ENCODE data around the gene CLASRP.
A peak's percentile ranks its signal among the peaks of the same experiment; 100 is the strongest.

Gene CLASRP

GRCh38 chr19:45063851-45064801 lies 25.3 kb downstream of the CLASRP start:
- no peak for DNase-seq

DNA sequence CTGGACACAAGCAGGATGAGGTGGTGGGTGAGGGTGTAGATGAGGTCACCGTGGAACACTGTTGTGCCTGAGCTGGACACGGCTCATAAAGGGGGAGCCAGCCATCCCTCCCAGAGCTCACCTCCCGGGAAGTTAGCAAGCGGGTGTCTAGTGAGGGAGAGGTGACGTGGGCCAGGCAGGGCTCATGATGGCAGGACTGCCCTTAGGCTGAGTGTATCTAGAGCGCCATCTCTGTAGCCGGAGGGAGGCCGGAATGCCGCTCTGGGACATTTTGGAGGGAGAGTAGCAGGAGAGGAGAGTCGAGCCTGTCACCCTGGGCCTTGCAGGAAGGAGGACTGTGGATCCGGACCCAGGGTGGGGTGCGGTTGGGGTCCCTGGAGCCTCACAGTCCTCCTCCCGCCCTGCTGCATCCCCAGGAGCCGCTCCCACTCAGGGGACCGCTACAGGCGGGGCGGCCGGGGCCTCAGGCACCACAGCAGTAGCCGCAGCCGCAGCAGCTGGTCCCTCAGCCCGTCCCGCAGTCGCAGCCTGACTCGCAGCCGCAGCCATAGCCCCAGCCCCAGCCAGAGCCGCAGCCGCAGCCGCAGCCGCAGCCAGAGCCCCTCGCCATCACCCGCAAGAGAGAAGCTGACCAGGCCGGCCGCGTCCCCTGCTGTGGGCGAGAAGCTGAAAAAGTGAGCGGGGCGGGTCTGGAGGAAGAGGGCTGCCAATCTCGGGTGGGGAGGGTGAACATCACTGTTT lies 28.2 kb downstream of the CLASRP start:
- DNase-seq: no peak

DNA sequence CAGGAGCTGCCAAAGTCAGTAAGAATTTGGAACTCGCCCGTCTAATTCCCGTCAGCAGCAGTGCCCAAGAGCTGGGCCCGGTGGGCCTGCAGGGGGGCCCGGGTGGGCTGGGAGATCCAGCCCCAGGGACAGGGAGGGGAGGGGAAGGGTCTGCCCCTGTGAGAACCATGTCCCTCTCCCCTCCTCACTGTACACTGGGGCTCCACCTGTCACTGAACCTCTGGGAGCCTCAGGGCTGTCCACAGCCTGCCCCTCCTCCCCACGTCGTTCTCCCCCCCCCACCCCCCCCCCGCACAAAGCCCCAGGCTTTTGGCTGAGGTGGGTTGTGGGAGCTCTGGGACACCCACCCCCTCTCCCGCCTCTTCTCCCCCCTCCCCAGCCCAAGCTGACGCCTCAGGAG lies 29.2 kb downstream of the CLASRP start:
- no peak for DNase-seq

DNA sequence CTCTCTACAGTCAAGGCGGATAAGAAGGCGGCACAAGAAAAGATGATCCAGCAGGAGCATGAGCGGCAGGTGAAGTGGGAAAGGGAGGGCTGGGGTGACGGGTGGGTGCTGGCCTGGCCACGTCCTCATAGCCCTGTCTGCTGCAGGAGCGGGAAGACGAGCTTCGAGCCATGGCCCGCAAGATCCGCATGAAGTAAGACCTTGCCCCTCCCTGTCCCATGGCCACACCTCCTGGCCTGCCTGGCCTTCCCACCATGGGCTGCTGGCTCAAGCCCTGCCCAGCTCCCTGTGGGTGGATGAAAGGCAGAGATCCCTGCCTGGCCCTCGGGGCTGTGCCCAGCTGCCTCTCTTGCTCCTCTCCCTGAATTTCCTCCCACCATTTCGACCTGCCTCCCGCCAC lies 30.2 kb downstream of the CLASRP start:
- peak; percentile 39 for DNase-seq

DNA sequence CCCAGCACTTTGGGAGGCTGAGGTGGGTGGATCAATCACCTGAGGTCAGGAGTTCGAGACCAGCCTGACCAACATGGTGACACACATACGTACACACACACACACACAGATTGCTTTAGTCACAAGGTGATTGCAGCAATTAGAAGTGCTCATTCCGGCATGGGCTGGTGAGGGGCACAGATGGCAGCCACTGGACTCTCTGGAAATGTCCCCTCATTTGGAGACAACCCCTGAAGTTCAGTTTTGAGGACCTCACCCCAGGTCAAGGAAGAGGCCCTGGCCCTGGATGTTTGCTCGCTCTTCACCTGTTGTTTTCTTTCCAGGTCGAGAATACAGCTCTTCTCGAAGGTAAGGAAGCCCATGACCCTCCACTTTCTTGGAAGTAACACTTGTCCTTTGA lies 31.4 kb downstream of the CLASRP start:
- DNase-seq: no peak

DNA sequence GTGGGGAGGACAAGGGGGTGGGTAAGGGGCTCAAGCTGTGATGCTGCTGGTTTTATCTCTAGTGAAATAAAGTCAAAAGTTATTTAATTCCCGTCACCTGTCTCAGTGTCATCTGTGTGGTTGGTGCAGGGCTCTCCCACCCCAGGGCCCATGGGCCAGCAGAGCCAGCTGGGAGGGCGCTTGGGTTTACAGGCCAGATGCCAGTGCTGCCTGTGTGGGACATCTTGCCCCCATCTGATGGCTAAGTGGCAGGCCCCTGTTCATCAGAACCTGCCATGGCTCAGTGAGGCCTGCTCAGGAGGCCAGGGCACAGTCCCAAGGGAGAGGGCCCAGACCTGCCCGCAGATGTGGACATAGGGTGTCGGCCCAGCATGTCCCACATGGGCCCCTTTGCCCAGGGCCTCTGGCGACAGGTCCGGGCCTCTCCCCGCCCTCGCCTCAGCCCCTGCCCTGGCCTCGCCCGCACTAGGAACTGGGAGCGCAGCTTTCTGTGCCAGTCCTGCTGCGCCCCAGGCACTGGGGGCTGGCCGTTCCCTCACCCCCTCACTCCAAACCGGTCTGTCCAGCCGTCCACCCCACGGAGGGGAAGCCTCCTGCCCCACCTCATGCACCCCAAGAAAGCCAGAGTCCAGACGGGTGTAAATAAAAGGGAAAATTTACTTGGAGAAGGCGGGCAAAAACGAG lies 32.2 kb downstream of the CLASRP start:
- no peak for DNase-seq

DNA sequence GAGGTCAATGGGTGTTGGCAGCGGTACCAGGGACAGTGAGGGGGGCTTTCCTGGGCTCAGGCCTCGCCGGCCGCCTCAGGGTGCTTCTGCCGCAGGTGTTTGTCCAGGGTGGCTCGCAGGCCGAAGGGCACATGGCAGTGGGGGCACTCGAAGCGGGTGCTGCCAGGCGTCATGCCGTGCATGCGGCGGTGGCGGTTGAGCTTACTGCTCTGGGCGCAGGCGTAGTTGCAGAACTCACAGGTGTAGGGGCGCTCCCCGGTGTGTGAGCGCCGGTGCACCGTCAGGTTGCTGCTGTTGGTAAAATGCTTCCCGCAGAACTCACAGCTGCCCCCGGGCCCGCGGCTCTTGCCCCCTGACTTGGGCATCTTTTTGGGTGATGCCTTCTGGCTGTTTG lies 32.7 kb downstream of the CLASRP start:
- no peak for DNase-seq

- DNase-seq: no peak
Observed at GRCh38 chr19:45071969-45072790, 33.3 kb downstream of the CLASRP start.

GRCh38 chr19:45074744-45075300 lies 36.0 kb downstream of the CLASRP start:
- DNase-seq: peak; percentile 47

- DNase-seq: peak; percentile 78
Observed at GRCh38 chr19:45075301-45076028, 36.6 kb downstream of the CLASRP start.

DNA sequence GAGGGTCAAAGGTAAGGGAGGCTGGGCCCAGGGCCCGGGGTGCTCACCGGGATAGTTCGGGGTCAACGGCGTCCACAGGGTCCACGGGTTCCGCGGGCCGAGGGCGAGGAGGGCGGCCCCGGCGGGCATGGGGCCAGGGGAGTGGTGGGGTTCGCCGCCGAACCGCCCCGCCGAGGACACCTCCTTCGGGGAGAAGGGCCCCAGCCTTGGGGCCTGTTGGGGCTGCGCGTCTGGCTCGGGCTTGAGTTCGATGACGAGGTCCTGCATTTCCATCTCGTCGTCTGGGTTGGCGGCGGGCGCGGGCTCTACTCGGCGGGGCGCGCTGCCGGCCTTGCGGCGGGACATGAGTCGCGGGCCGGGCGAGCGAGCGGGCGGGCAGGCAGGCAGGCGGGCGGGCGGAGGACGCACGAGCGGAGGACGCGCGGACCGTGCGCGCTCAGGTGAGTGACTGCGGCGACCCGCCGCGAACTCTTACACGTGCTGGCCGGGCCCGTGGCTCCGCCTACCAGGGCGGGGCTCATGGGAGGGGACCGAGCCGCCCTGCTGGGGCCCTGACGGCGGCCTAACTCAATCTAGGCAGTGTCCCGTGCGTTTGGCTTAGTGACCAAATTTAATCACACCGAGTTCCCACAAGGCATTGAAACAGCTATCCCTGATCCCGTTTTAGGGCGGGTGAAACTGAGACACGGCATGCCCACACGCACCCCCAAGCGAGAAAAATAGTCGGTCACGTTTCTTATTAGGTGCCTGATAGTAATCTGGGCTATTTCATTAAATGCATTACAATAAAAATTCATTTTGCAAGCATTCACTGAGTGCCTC lies 37.4 kb downstream of the CLASRP start, which contains the start of gene ZNF296:
TSS of gene ZNF296 (minus strand) at position 450 of the 822 bp plus-strand sequence. CDS start at position 345, 105 bp downstream.
- peak; percentile 92 for DNase-seq

DNA sequence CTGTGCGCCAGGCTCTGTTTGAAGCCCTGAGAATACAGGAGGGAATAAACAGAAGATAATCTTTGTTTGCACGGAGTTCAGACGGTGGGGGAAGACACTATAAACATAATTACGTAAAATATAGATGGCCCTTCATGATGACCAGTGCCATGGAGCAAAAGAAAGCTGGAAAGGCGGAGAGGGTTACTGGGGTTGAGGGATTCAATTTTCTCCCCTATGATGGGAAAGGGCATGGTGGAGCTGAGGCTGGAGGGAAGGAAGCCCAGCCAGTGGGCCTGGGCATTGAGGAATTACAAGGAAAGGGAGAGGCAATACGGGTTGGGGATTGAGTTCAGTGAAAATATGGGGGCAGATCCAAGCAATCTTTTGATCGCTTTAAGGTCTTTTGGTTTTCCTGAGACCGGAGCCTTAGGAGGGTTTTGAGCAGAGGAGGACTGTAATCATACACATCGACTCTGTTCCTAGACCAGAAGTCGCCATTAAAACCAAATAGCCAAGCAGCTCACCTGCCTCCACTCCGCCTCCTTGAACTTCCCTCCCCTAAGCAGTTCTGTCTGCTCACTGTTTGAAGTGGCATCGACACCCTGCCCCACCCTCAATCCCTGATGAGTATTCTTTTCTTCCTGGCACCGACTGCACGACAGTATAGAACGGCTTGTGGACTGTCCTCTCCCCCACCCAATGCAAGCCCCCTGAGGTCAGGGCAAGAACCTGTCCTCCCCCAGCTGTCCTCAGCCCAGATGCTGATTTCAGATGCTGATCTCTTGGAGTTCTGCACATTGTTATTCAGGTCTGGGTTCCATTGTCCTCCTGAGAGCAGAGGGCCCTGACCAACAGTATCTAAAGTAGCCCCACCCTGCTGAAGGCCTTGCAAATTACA lies 38.2 kb downstream of the CLASRP start:
- peak; percentile 43 for DNase-seq

GRCh38 chr19:45078390-45079062 lies 39.7 kb downstream of the CLASRP start:
- no peak for DNase-seq

DNA sequence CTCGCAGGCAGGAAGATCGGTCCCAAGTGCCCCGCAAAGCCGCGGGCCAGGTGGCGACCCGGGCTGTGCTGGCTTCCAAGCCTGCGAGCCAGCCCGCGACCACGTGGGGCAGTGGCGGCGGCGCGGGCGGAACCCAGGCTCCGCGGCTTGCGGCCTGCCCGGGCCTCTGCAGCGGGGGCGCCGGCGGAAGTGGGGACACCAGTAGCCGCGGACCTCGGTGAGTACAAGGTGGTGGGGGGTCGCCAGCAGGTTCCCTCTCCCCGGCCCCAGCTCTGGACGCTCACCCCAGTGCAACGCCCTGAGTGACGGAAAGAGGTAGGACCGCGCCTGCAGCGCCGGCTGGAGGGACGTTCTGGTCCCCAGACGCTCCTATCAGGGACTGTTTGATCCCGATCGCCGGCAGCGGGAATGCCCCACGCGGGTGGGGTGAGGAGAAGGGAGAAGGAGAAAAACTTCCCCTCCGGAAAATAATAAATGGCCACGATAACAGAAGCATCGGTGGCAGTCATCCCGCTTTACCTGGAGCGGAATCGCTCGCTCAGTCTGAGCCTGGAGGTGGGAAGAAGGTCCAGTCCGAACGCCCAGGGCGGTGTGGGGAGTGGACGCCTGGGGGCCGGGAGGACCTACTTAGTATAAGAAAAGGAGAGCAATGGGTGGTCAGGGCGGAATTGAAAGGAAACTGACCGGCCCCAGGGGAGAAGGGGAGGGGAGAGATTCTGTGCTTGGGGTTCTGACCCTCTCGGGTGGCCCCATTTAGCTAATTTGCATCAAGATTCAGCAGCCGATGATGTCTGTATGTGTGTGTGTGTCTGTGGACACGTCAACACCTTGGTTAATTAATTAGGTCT lies 40.4 kb downstream of the CLASRP start, which contains the start of gene GEMIN7:
TSS of gene GEMIN7 (plus strand) at position 198 of the 848 bp plus-strand sequence. CDS start 10,855 bp downstream, outside the sequence.
- peak; percentile 88 for DNase-seq

DNA sequence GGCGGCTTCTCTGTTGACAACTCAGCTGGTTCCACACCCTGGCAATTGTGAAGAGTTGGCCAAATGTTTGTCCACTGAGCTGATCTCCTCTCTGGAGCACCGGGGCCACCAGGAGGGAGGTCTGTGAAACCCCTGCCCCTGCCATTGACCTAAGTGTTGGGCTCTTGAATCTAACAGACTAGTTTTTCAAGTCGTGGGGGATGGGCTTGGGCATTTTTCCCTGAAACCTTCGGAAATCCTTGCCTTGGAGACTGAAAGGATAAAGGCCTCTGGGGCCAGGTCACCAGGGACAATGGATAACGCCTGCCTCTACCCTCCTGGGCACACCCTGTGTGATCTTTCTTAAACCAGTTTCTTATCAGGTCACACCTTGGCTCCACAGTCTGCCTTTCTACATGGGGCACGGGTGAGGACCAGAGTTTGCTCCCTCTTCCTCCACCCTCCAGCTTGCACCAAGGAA lies 41.1 kb downstream of the CLASRP start:
- DNase-seq: no peak

GRCh38 chr19:45082170-45082569 lies 43.3 kb downstream of the CLASRP start:
- no peak for DNase-seq

DNA sequence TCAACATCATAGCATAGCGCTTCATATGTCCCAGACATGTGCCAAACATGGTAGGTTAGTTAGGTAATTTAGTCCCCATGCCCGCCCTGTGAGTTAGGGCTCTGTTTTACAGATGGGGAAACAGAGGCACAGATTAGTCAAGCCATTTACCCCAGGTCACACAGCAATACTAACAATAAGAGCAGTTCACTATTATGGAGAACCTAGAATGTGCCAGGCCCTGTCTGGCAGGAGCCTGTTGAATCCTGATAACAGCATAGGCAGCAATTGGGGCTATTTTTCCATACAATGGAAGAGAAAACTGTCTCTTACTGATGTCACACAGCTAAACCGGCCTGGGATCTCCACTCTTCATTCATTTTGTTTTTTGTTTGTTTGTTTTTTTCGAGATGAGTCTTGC lies 47.6 kb downstream of the CLASRP start:
- DNase-seq: no peak
